ENCODE measurements around the gene RYR3. TPM values are rescaled to one million over a fixed set of nuclear protein-coding genes. Genes with fewer than 3 reads are reported as not detected.

The RYR3 gene
- total RNA-seq, 1 donor, result 0.10 TPM

DNA sequence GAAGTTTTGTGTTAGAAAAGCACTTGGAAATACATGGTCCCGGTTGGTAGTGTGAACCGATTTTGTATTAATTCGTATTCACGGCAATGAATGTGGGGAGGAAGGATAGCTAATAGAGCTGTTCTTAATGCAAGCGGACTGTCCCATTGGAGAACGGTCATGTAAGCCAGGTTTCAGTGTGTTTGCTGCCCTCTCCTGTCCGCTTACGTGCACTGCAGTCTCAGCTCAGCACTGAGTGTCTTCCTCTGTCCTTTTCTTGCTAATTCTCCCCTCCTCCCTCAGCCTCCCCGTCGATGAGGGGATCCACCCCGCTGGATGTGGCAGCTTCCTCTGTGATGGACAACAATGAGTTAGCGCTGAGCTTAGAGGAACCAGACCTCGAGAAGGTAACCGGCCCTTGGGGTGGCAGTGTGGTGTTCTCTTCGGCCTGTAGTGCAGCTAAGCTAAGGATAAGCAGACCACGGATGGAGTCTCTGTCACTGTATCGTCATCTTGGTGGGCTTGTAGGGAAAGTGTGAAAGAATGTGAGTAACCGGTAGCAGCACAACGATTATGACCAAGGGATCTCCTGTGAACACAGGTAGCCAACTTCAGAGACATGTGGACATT lies 390.0 kb downstream of the RYR3 start:
- no peaks in the 10 kb centered on the region for H3K27me3 ChIP-seq (ENCODE audit: insufficient read depth, low read length)
- no peak overlapping the region for H3K4me3 ChIP-seq (ENCODE audit: low read length)
- H3K9me3 ChIP-seq (ENCODE audit: low read depth, low read length), result no peaks in the 10 kb centered on the region
- no peaks in the 10 kb centered on the region for H3K4me1 ChIP-seq (ENCODE audit: insufficient read depth, low read length)

GRCh38 chr15:33701304-33701696 lies 390.5 kb downstream of the RYR3 start:
- no peaks in the 10 kb centered on the region for H3K27me3 ChIP-seq (ENCODE audit: insufficient read depth, low read length)

DNA sequence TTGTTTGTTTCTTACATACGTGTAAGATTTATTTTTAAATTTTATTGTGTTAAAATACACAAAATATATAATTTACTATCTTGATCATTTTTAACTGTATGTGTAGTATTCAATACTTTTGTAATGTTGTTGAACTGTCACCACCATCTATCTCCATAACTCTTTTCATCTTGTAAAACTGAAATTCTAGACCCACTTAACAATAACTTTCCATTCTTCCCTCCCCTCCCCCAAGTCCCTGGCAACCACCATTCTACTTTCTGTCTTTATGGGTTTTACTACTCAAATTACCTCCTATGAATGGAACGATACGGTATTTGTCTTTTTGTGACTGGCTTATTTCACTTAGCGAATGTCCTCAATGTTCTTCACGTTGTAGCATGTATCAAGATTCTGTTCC lies 395.4 kb downstream of the RYR3 start:
- Histone ChIP-seq H3K9me3 (ENCODE audit: low read depth, low read length) (no peaks in the 10 kb centered on the region), H3K27me3 (ENCODE audit: insufficient read depth, low read length) (no peaks in the 10 kb centered on the region), H3K4me1 (ENCODE audit: insufficient read depth, low read length) (no peaks in the 10 kb centered on the region), H3K4me3 (ENCODE audit: low read length) (no peak overlapping the region)

More at GRCh38 chr15:33701304-33701696, 390.5 kb downstream of the RYR3 start:
- Histone ChIP-seq H3K4me1 (ENCODE audit: insufficient read depth, low read length) (no peaks in the 10 kb centered on the region), H3K4me3 (ENCODE audit: low read length) (no peak overlapping the region), H3K9me3 (ENCODE audit: low read depth, low read length) (no peaks in the 10 kb centered on the region)

DNA sequence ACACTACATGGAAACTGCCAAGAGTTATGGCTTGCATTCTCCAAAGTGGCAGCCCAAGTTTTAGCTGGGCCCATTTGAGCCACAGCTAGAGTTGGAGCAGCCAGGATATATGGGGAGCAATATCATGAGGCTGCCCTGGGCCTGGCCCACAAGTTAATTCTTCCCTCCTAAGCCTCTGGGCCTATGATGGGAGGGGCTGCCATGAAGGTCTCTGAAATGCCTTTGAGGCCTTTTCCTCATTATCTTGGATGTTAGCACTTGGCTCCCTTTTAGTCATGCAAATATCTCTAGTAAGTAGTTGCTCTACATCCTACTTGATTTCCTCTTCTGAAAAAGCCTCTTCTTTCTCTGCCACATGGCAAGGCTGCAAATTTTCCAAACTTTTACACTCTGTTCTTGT lies 400.0 kb downstream of the RYR3 start:
- H3K9me3 ChIP-seq (ENCODE audit: low read depth, low read length), result no peaks in the 10 kb centered on the region
- H3K27me3 ChIP-seq (ENCODE audit: insufficient read depth, low read length), result no peaks in the 10 kb centered on the region
- H3K4me3 ChIP-seq (ENCODE audit: low read length), result no peak overlapping the region
- no peaks in the 10 kb centered on the region for H3K4me1 ChIP-seq (ENCODE audit: insufficient read depth, low read length)

DNA sequence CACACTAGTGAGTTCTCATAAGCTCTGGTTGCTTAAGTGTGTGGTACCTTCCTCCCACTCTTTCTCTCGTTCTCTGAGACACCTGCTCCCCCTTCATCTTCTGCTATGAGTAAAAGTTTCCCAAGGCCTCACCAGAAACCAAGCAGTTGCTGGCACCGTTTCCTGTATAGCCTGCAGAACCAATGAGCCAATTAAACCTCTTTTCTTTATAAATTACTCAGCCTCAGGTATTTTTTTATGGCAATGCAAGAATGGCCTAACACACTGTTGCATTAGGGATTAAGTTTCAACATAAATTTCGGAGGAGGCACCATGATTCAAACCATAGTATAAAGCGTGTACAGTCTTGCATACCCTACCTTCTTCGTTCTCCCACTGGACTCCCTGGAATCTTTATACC lies 405.3 kb downstream of the RYR3 start:
- H3K27me3 ChIP-seq (ENCODE audit: insufficient read depth, low read length), result no peaks in the 10 kb centered on the region
- H3K9me3 ChIP-seq (ENCODE audit: low read depth, low read length), result no peaks in the 10 kb centered on the region
- H3K4me3 ChIP-seq (ENCODE audit: low read length), result no peak overlapping the region
- H3K4me1 ChIP-seq (ENCODE audit: insufficient read depth, low read length), result no peaks in the 10 kb centered on the region

- no peak overlapping the region for H3K4me3 ChIP-seq (ENCODE audit: low read length)
- H3K4me1 ChIP-seq (ENCODE audit: insufficient read depth, low read length), result peaks cover 3% of the 10 kb centered on the region
- no peaks in the 10 kb centered on the region for H3K27me3 ChIP-seq (ENCODE audit: insufficient read depth, low read length)
- H3K9me3 ChIP-seq (ENCODE audit: low read depth, low read length), result no peaks in the 10 kb centered on the region
Observed at GRCh38 chr15:33720952-33721351, 410.2 kb downstream of the RYR3 start.

GRCh38 chr15:33722005-33722672 lies 411.4 kb downstream of the RYR3 start:
- H3K4me3 ChIP-seq (ENCODE audit: low read length), result no peak overlapping the region
- H3K27me3 ChIP-seq (ENCODE audit: insufficient read depth, low read length), result no peaks in the 10 kb centered on the region
- peaks cover 3% of the 10 kb centered on the region for H3K4me1 ChIP-seq (ENCODE audit: insufficient read depth, low read length)
- no peaks in the 10 kb centered on the region for H3K9me3 ChIP-seq (ENCODE audit: low read depth, low read length)

DNA sequence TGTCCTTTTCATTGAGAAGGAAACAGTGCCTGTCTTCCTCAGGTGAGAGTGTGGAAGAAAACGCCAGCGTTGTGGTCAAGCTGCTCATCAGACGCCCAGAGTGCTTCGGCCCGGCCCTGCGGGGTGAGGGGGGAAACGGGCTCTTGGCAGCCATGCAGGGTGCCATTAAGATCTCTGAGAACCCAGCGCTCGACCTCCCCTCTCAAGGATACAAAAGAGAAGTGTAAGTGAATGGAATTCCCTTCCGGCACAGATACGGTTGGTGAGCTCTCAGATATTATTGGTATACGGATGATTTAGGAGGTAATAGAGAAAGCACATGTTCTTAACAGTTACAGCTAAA lies 411.9 kb downstream of the RYR3 start:
- H3K9me3 ChIP-seq (ENCODE audit: low read depth, low read length), result no peaks in the 10 kb centered on the region
- no peak overlapping the region for H3K4me3 ChIP-seq (ENCODE audit: low read length)
- H3K4me1 ChIP-seq (ENCODE audit: insufficient read depth, low read length), result peaks cover 3% of the 10 kb centered on the region
- H3K27me3 ChIP-seq (ENCODE audit: insufficient read depth, low read length), result no peaks in the 10 kb centered on the region

DNA sequence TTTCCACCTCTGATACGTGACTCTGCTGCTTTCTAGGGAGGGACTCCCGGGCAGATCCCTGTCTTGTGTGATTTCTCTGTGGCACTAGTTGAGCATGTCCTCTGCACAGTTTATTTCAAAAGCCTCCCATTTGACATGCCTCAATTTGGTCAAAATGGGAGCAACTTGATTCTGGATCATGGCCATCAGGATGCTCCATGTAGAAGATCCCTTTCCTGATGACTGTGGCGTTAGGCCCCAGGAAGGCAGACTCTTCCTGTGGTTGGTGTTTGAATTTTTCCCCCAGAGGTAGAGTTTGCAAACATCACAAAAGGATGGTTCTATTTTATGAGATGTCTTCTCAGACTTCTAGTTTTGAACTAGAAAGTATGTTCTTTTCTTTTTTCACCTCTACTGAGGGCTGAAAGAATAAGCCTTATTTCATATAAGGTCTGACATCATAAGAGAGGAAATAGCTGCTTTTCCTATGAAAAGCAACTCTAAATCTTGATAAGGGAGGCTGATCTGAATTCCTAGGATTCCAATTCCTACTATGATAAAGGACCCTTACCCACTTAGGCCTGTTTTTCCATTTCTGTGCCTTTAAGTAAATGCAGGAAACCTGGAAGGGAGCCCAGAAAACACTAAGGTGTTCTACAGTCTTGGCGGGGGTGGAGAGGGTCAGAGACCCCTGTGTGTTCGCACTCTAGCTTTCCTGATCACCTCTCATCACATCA lies 413.7 kb downstream of the RYR3 start:
- Histone ChIP-seq H3K4me3 (ENCODE audit: low read length) (no peak overlapping the region), H3K9me3 (ENCODE audit: low read depth, low read length) (no peaks in the 10 kb centered on the region), H3K27me3 (ENCODE audit: insufficient read depth, low read length) (no peaks in the 10 kb centered on the region), H3K4me1 (ENCODE audit: insufficient read depth, low read length) (peaks cover 3% of the 10 kb centered on the region)

- H3K4me1 ChIP-seq (ENCODE audit: insufficient read depth, low read length), result no peaks in the 10 kb centered on the region
- no peaks in the 10 kb centered on the region for H3K9me3 ChIP-seq (ENCODE audit: low read depth, low read length)
Observed at GRCh38 chr15:33729653-33730052, 418.9 kb downstream of the RYR3 start.

GRCh38 chr15:33730815-33731214 lies 420.0 kb downstream of the RYR3 start:
- H3K4me1 ChIP-seq (ENCODE audit: insufficient read depth, low read length), result no peaks in the 10 kb centered on the region

More at GRCh38 chr15:33729653-33730052, 418.9 kb downstream of the RYR3 start:
- Histone ChIP-seq H3K4me3 (ENCODE audit: low read length) (no peak overlapping the region), H3K27me3 (ENCODE audit: insufficient read depth, low read length) (no peaks in the 10 kb centered on the region)

DNA sequence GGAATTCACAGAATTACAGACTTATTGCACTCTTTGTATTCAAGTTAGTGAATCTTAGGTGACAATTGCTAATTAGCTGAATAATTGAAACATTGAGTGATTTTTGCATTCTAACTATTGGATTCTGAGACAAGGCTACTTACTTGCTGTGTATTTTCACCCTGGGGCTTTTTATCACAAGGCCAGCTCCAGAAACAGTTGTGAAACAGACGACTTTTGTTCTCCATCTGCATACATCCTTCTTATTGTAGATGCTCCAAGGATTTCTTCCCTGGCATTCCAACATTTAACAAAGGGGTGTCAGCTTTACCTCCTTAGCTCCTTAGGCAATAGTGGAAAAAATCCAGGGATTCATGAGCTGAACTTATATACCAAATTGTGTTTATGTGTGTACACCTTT lies 424.4 kb downstream of the RYR3 start:
- no peaks in the 10 kb centered on the region for H3K27me3 ChIP-seq (ENCODE audit: insufficient read depth, low read length)
- H3K4me3 ChIP-seq (ENCODE audit: low read length), result no peak overlapping the region
- no peaks in the 10 kb centered on the region for H3K9me3 ChIP-seq (ENCODE audit: low read depth, low read length)
- H3K4me1 ChIP-seq (ENCODE audit: insufficient read depth, low read length), result no peaks in the 10 kb centered on the region

More at GRCh38 chr15:33730815-33731214, 420.0 kb downstream of the RYR3 start:
- Histone ChIP-seq H3K27me3 (ENCODE audit: insufficient read depth, low read length) (no peaks in the 10 kb centered on the region), H3K4me3 (ENCODE audit: low read length) (no peak overlapping the region), H3K9me3 (ENCODE audit: low read depth, low read length) (no peaks in the 10 kb centered on the region)

DNA sequence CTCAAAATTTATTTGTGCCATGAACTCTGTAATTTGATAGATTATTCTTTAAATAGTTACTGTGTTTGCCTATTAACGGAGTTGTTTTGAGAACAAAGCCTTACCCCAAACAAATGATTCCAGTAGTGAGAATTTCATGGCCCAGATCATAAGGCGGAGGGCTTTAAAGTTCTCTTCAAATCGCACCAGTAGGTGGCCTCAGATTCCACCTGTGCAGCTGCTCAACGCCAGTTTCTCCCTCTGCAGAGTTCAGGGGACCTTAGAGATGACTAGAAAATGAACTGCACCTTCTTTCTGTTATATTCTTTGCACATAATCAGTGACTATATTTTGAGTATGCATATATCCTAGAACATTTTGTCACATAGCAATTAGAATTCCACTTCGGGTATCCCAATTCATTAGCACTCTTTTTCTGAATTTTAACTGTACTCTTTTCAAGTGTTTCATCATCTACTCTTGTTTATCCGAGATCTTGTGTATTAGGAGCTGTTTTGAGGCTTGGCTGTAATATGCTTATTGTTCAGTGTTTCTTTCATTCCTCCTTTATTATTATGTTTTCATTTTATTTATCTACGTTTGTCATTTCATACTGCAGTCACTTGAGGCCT lies 425.0 kb downstream of the RYR3 start:
- Histone ChIP-seq H3K4me1 (ENCODE audit: insufficient read depth, low read length) (no peaks in the 10 kb centered on the region), H3K27me3 (ENCODE audit: insufficient read depth, low read length) (no peaks in the 10 kb centered on the region), H3K4me3 (ENCODE audit: low read length) (no peak overlapping the region), H3K9me3 (ENCODE audit: low read depth, low read length) (no peaks in the 10 kb centered on the region)

- Histone ChIP-seq H3K27me3 (ENCODE audit: insufficient read depth, low read length) (no peaks in the 10 kb centered on the region), H3K4me1 (ENCODE audit: insufficient read depth, low read length) (no peaks in the 10 kb centered on the region), H3K4me3 (ENCODE audit: low read length) (no peak overlapping the region), H3K9me3 (ENCODE audit: low read depth, low read length) (no peaks in the 10 kb centered on the region)
Observed at GRCh38 chr15:33737687-33738601, 427.2 kb downstream of the RYR3 start.

Data from mononuclear cell (primary cell).